Stimulated activated CD4-positive, alpha-beta T cell treated with anti-CD3 and anti-CD28 coated beads, Interleukin-15, amount 100 ng/mL, for 48 hours (primary cell): ENCODE measurements around the gene FAM170B.

Experiments
- DNase-seq, 2 donors: peaks; one replicate each; pipeline ENCODE4 v3.0.0-alpha.2; 2020; ENCODE audit warnings: low read depth in 2 of 2

The FAM170B gene

DNA sequence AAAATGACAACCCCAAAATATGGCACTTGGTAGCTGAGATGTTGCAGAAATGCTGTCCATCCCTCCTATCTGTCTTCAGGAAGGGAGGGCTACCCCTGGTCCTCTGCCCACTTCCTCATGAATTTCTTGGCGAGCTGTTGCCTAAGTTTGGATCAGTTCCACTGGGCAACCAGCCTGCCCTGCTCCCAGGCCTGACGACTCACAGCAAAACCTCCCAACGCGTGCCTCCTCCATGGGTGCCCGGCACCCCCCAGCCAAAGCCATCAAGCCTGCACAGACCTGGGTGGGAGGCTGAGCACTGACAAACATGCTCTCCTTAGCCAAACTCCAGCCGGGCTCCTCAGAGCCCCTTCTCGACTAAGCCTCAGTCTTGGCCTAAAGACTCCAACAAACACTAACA is 27.4 kb downstream of the FAM170B start:
- DNase-seq, result no peak

DNA sequence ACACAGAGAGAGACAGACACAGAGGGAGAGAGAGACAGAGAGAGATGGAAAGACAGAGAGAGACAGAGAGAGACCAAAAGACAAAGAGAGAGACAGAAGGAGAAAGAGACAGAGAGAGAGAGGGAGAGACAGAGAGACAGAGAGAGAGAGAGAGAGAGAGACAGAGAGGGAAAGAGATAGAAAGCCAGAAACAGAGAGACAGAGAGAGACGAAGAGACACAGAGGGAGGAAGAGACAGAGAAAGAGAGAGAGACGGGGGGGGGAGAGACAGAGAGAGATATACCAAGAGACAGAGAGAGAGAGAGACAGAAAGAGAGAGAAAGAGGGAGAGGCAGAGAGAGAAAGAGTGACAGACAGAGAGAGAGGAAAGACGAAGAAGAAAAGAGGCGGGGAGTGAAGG is 28.7 kb downstream of the FAM170B start:
- DNase-seq, result no peak

DNA sequence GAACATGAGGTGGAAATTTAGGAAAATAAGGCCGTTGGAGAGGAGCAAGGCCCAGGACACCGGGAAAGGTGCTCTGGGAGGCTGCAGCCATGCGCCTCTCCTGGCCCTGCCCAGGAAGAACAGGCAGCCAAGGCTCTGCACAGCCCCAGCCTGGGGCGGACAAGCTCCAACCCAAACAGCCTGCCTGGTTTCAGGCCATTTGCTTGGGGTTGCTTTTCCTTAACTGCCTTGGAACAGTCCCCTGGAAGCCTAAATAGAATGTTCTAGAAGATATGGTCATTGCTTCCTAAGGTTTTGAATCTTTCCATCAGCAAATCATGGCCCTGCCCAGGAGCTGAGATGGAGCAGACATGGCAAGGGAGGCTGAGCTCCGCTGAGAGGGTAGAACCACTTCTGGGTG is 29.5 kb downstream of the FAM170B start:
- DNase-seq, result no peak

DNA sequence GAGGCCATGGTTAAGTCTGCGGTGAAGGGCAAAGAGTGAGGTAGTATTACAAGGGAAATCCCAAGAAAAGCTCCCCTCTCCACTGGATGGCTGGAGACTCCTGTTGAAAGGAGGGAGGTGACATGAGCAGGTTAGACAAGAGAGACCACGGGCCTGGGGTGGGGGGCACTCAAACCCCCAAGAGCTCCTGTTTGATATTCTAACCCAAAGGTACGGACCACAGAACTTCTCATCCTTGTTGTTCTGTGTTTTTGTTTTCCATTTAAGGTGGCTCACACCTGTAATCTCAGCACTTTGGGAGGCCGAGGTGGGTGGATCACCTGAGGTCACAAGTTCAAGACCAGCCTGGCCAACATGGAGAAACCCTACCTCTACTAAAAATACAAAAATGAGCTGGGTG is 30.1 kb downstream of the FAM170B start:
- no peak for DNase-seq

DNA sequence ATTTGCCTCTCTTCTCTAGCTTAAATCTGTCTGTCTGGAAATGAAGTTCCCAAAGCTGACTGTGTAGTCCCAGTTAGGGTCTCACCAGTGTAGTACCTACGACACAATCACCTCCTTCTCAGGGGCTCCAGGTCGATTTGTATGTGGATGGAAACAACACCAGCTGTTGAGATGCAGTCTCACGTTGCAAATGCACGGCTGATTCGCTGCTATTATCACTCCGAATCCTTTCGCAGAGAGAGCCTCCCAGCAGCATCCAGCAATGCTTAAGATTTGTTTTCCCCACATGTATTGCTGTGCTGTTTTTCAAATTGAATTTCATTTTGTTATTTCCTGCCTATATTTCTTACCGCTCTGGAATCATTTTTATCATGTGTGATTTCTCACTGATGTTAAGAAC is 34.8 kb downstream of the FAM170B start:
- DNase-seq, result no peak

DNA sequence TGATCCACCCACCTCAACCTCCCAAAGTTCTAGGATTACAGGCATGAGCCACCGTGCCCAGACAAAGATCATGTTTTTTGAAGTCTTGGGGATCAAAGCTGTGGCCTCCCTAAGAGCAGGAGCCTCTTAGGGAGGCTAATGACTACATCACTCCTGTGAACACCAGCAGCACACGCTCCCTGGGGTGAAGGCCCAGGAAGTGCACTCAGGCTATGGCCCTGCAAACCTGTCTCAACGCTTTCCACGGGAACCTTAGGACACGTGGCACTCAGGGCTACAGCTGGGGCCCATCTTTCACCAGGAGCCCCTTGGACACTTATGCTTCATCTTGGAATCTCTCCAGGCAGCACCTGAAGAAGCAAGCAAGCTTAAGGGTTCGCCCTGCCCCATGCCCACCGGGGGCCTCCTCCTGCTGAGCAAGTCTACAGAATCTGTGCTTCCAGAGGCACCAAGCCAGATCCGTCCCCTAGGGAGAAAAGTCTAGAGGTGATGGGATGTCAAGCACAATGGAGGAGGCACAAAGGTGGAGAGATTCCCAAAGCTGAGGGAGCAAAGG is 36.9 kb downstream of the FAM170B start:
- no peak for DNase-seq

DNA sequence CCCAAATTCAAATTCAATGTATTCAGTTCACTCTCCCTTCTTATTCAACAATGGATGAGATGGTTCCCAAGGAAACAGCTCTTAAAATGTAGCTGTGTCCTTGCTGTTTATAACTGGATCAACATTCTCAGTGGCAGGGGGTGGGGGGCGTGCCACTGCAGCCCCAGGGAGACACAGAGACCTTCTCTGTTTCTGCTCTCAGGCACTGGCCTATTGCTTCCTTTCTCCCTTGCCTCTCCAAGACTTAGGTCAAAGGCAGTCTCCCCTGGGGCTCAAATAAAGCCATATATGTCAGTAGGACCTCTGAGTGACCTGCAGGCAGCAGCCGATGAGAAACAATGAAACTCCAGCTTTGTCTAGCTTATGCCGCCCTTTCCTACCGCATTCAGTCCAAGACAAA is 39.2 kb downstream of the FAM170B start:
- no peak for DNase-seq

DNA sequence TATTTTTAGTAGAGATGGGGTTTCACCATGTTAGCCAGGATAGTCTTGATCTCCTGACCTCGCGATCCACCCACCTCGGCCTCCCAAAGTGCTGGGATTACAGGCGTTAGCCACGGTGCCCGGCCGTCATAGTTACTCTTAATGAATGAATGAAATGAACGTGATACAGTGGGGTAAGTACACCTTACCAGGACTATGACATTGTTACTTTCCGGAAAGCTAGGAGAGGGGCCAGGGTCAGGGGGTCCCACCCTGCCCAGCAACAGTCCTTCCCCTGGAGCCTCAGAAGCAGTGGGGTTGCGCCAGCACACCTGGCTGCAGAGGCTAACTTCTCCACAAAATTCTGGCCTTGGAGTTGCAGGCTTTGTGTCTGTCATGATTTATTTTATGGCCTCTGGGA is 39.9 kb downstream of the FAM170B start:
- no peak for DNase-seq

DNA sequence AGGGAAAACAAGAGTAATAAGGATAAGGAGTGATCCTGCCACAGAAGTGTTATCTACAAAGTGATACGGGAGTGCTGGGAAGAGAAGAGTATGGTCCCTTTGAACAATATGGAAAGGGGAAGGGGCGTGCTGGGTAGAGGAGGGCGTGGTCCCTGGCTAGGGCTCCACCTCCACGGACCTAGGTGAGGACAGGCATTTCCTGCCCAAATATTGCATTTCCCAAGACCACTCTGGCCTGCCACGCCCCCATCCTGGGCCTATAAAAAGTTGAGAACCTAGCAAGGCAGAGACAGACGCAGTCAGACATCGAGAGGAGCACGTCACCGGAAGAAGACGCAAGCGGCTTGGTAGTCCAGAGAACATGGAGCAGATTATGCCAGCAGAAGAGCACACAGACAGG is 41.3 kb downstream of the FAM170B start:
- DNase-seq, result no peak

DNA sequence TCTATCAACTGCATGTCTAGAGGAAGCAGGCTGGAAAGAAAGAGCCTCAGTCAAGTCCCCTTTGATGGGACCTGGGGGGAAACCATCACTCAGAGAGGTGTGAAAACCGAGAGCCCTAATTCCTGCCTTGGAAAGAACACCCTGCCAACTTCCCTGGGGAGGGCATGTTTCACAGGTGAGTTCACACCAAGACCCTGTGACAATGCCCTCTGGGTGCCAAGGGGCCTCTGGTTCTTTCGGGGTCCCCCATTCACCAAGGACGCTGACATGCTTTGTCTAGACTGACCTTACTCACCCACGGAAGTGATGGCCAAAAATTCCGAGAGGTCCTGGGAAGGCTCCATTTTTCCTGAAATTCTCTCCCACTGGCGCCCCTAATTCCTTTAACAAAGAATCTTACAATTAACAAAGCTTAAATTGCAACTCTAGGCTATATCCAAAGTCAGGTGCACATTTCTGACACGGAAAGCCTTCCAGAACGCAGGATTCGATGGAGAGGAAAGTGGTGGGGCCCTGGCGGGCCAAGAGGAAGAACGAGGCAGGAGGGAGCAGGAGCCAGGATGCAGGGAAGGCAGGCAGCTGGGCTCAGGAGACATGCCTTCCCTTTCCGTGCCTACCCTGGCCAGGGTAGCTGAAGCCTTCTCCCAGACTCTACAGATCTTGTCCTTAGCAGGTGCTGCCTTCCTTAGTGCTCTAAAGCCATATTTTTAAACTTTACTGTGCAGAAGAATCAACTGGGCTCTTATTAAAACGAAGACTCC is 42.2 kb downstream of the FAM170B start:
- no peak for DNase-seq

DNA sequence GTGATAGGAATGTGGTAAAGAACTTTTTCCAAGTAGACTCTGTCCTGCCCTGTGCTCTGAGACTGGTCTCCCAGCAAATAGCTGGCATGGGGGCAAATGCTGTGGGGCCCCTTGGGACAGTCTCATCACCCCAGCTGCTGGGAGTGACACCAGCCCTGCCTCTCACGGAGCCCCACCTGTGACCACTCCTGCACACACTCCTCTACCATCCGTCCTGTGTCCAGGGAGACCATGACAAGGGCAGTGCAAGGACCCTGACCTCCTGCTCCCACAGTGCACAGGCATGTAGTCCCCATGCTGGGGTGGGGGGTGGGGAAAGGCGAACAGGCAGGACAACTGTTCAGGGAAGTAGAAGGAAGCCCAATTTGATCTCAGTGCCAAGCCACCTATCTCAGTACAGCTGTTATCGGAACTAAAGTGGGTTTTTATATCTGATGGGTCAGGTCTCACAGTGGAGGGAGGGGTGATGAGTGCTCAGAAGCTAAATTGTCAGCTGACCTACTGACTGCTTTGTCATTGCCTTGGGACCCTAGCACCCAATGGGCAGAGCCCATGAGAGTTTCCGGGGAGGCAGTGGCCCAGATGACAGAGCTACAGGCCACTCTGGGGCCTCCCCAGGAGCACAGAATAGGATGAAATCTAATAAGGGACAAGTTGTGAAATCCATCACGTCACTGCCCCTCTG is 43.0 kb downstream of the FAM170B start:
- DNase-seq, result no peak

DNA sequence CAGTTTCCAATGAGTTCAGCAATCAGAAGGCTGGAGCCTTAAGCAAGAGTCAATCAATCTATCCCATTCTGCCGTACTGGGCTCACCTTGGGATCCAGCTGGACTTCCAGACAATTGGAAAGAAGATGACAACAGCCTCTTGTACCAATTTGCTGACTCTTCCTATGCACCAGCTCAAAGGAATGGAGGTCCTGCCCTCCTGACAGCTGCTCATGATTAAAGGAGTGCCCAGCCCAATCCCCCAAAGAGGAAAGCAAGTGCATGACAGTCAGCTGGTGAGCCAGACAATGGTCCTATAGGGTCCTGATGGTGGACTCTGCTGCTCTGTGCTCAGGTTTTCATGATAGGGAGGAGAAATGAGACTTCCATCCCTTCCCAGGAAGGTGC is 43.6 kb downstream of the FAM170B start:
- DNase-seq, result no peak

DNA sequence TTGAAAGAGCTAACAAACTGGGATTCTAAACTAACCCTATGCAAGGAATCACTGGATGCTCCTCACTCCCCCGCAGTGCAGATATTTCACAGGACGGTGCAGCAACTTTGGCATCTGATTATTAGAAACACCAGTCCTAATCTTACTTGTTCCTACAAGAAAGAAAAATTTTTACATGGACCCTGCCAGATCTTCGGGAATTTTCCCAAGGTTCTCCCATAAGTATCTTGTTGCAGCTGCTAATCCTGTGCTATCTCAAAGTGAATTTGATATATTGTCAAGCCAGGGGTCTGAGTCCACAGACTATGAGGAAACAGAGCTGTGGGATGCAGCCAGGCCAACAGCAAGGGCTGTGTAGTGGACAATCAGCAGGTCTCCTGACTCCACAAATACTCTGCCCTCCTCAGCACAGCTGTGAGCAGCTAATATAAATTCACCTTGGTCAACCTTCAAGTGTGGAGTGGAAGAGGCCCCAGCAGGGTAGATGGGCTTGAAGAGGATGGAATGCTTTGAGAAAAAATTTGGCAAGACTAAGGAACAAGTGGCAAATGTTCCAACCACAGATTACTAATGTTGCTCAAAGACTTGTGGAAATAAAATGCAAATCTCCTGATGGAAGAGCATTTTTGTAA is 44.1 kb downstream of the FAM170B start:
- DNase-seq, result no peak

DNA sequence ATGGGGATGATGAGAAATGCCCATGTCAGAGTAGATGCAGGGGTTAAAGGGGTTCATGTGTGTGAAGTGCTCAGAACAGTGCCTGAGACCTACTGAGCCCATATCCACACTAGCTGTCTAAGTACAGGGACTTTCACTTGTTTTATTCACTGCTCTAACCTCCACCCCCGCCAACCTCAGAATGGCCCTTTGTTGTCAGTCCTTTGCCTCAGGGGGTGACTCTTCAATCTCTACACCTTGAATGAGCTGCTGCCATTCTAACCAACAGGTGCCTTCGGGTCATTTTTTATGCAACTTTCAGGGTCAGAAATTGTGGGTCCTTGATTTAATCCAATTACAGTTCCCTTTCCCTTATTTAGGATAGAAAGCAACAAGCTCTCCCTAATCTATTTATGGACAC is 44.7 kb downstream of the FAM170B start:
- DNase-seq, result no peak

DNA sequence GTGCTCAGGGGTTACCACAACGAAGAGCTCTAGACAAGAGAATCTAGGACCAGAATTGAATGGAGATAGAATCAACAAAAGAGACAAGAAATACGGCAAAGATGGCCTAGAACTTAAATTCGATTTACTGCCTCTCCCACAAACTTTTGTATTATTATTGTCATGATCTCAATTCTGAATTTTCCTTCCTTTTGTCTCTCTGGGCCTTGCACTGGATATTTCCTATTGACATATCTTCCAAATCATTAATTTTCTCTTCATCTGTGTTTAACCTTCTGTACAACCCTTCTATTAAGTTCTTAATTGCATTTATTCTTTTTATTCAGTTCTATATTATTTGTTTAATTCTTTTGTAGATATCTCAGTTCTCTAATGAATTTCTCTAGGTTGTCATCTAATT is 46.9 kb downstream of the FAM170B start:
- DNase-seq, result no peak

DNA sequence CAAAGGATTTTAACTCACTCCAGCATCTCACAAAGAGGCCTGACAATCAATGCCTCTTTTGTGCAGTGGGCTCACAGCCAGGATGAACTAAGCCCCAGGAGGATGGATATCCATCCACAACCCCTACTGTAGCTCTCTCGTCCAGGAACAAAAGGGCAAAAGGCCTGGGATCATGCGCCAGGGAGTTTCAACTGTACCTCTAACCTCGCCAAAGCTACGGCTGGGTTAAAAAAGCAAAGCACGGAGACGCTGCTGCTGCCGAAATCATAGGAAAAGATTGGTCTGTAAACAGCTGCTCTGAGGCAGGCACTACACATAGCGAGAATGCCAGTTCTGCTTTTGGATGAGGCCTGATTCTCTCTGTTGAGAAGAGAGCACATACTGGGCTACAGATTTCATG is 50.6 kb downstream of the FAM170B start:
- no peak for DNase-seq

DNA sequence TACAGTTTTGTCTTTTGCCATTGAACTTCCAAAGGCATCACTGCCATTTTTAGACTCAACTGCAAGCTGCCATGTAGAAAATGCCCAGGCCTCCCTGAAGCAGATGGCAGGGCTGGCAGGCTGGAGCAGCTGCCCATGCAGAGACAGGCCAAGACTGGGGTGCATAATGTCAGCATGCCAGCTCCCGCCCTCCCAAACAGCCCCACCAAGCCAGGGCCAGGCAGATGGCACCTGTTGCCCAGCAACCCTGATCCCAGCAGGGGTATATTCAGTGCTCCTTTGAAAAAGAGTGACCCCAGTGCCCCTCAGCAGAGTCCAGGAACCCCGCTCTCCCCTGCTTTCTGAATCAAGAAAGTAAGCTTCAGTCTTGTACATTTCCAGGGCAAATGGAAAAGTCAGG is 51.1 kb downstream of the FAM170B start:
- DNase-seq, result no peak

DNA sequence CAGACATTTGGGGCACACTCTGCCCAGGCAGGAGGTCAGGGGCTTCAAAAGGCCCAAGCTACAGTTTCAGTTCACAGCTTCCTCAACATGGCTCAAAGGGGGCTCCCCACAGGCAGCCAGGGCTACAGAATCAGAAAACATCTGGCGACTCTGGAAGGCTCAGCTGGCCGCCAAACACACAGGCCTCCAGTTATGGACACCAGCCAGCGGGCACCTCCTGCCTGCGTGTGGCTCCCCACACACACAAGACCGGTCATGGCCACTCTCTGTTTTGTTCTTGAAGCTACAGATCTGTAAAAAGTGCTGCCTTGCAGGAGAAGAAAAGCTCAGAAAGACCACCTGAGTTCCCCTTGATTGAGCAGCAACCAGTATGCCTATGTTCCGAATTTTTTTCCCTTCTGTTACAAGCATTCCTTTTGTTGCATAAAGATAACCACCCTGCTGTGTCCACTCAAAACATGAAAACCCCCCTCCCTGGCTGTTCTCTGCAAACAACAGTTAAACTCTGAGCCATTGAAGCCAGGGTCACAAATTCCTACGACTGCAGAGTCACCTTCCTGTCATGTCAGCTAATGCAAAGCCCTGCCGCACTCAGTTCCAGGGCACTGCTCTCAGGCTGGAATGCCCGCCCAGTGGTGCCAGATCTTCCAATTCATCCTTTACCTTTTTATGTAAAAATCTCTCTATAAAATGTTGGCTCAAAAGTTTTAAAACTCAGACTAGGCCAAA is 52.1 kb downstream of the FAM170B start:
- DNase-seq, result no peak
